ENCODE measurements around the gene C11orf68.

C11orf68 gene

GRCh38 chr11:65870307-65870658, 48.6 kb downstream of the C11orf68 start:
- no peak for DNase-seq

- DNase-seq, result no peak
These were observed 49.1 kb downstream of the C11orf68 start for GRCh38 chr11:65869643-65870306.

GRCh38 chr11:65868907-65869306, 50.0 kb downstream of the C11orf68 start:
- no peak for DNase-seq

- no peak for DNase-seq
These were observed 50.7 kb downstream of the C11orf68 start for GRCh38 chr11:65868076-65868667.

GRCh38 chr11:65867284-65868071, 51.4 kb downstream of the C11orf68 start:
- DNase-seq, result no peak

Data from NCI-H187 treated with DMSO at 0.1 percent for 48 hours (cell line).